ENCODE data around the gene SGSM1. TPM values are rescaled to one million over a fixed set of nuclear protein-coding genes. Genes with fewer than 3 reads are reported as not detected.

The SGSM1 gene
- total RNA-seq, 1 experiment from 2014 or later = 5.1 TPM

- H3K27me3 ChIP-seq (ENCODE audit: insufficient read depth, low read length) = no peaks in the 10 kb centered on the region
- DNase-seq (ENCODE audit: low read depth, low spot score) (no peak), ATAC-seq (no peak)
- ChIA-PET CTCF (interaction anchor here (0.8 to 1.3 kb wide), 2 partner anchors 10 to 34 kb away, joined by 3 to 5 read pairs; no protein-coding TSS in a partner anchor), POLR2A (no interaction called here), RAD21 (ENCODE audit: low non-redundant PET in 1 of 2, low total read pairs in 2 of 2, uncharacterized antibody in 2 of 2, unreplicated experiment in 2 of 2) (interaction anchor here in 1 of 2 experiments (0.6 kb wide), 1 partner anchor 1665 kb away, joined by 5 read pairs; the partner anchor contains the start of gene RSPH14)
- no peaks in the 10 kb centered on the region for H3K36me3 ChIP-seq (ENCODE audit: control insufficient read depth in 1 of 2, insufficient read depth in 2 of 2, low read length in 2 of 2)
- no peaks in the 10 kb centered on the region for H3K79me2 ChIP-seq (ENCODE audit: insufficient read depth, low read length)
- peak overlapping the region; percentile 82 for H3K9ac ChIP-seq (ENCODE audit: low read length)
- no peak for TF ChIP-seq ELF1 (IDR thresholded peaks at IDR 0.05; ENCODE audit: borderline replicate concordance, low read depth)
- TF ChIP-seq JUND (IDR thresholded peaks at IDR 0.05) = no peak
- TF ChIP-seq MAX (IDR thresholded peaks at IDR 0.05) = no peak
- TF ChIP-seq YY1 (IDR thresholded peaks at IDR 0.05; ENCODE audit: extremely low read depth, insufficient replicate concordance, low read depth, low read length) = no peak
- TF ChIP-seq TCF7L2 (IDR thresholded peaks at IDR 0.05; ENCODE audit: borderline replicate concordance, extremely low read depth, insufficient read depth, insufficient read length) = no peak
- no peak for TF ChIP-seq SRF (IDR thresholded peaks at IDR 0.05; ENCODE audit: low read depth)
- no peak for TF ChIP-seq EGR1 (IDR thresholded peaks at IDR 0.05; ENCODE audit: low read depth)
- TF ChIP-seq POLR2A (IDR thresholded peaks at IDR 0.05; ENCODE audit: borderline replicate concordance, extremely low read depth, insufficient read depth, insufficient read length) = no peak
- TF ChIP-seq CBX3 (IDR thresholded peaks at IDR 0.05; ENCODE audit: low read depth) = no peak
- TF ChIP-seq FOSL1 (IDR thresholded peaks at IDR 0.05; ENCODE audit: low read depth) = no peak
- no peak for TF ChIP-seq EZH2phosphoT487 (IDR thresholded peaks at IDR 0.05; ENCODE audit: borderline replicate concordance)
- no peak for TF ChIP-seq SIN3A (IDR thresholded peaks at IDR 0.05; ENCODE audit: low read depth)
- TF ChIP-seq POLR2AphosphoS5 (IDR thresholded peaks at IDR 0.05; ENCODE audit: low read depth, low read length) = no peak
- no peak for TF ChIP-seq CEBPB (IDR thresholded peaks at IDR 0.05; ENCODE audit: low read depth)
- TF ChIP-seq ZNF274 (IDR thresholded peaks at IDR 0.05; ENCODE audit: low read depth, low read length) = no peak
- TF ChIP-seq ZBTB33 (IDR thresholded peaks at IDR 0.05; ENCODE audit: extremely low read depth, insufficient replicate concordance, low read length) = no peak
- no peak for TF ChIP-seq RAD21 (IDR thresholded peaks at IDR 0.05; ENCODE audit: low read depth)
- no peak for TF ChIP-seq ZFX (IDR thresholded peaks at IDR 0.05)
- H3K27ac ChIP-seq (ENCODE audit: low read depth, low read length) = peak overlapping the region; percentile 56; the same call in 1 of the 2 replicates
- no TSS peak for BruUV-seq (replicated peaks)
- H2AFZ ChIP-seq (ENCODE audit: low read depth, low read length, poor library complexity, severe bottlenecking) = no peak overlapping the region
- no peaks in the 10 kb centered on the region for H3K9me2 ChIP-seq (ENCODE audit: insufficient read depth)
- no peaks in the 10 kb centered on the region for H3K9me3 ChIP-seq (ENCODE audit: control insufficient read depth in 1 of 2, insufficient read depth in 1 of 2, low read depth in 1 of 2, low read length in 2 of 2)
- peaks cover 3 to 16% of the 10 kb centered on the region in 2 experiments; a peak in 3 of 4 replicates for H3K4me1 ChIP-seq (ENCODE audit: control insufficient read depth in 1 of 2, insufficient read depth in 2 of 2, low read length in 2 of 2)
- no peaks in the 10 kb centered on the region for H4K20me1 ChIP-seq (ENCODE audit: insufficient read depth)
- H3K4me3 ChIP-seq (replicated peaks in 1 of 2; ENCODE audit: low read depth in 1 of 2, low read length in 2 of 2) = peak overlapping the region; percentile 64 to 87
- H3K4me2 ChIP-seq (ENCODE audit: low read length) = peak overlapping the region; percentile 98
- intact Hi-C loops (cut with micrococcal nuclease) = no loop called here
These were observed 621 bp downstream of the SGSM1 start for GRCh38 chr22:24806663-24807001.
